GM19455 (cell line): ENCODE data around the gene DENND4A.

ENCODE experiments used
- ATAC-seq: cut with Tn5 transposase; IDR thresholded peaks from one replicate; pipeline ENCODE4 v1.9.1; 2021; ENCODE audit not compliant: unreplicated experiment

The DENND4A gene

GRCh38 chr15:65792138-65792987 is at the start of gene DENND4A:
Gene DENND4A (minus strand): TSS chr15:65792293. CDS start chr15:65756450, 35,843 bp downstream.
- peak; percentile 78 for ATAC-seq

GRCh38 chr15:65841121-65841930 is 49.2 kb upstream of the DENND4A start:
- no peak for ATAC-seq

DNA sequence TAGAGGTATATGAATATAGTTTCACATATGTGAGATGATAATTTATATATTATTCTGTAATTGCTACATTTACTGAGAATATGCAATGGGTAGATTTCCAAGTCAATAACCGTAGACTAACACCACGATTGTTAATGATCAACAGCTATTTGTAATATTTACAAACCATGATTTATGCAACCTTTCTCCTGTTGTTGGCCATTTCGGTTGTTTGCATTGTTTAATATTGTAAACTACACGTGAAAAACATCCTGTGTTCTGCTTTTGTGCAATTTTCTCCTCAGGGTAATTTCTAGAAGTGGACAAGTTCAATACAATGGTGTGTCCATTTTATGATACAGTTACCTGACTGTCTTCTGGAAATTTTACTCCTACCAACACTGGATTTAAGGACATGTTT is 47.9 kb upstream of the DENND4A start:
- no peak for ATAC-seq

DNA sequence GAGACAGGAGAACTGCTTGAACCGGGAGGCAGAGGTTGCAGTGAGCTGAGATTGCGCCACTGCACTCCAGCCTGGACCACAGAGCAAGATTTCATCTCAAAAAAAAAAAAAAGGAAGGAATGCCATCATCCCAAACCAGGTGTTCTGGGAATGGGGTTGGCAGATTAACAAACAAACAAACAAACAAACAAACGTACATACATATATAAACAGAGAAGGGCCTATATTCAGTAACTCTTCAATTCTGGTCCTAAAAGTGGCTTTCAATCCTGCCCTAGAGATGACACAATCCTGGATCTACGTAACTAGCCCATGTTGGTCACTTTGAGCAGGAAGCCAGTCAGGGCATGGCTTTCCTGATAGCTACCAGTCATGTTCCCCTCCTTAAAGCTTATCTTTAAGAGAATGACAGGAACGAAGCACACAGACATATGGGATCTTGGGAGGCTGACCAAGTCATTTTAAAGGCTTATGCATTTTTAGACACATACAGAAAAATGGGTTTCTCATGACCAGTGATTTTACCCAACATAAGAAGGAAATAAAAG is 47.3 kb upstream of the DENND4A start:
- ATAC-seq, result no peak

GRCh38 chr15:65837301-65838294 is 45.5 kb upstream of the DENND4A start:
- ATAC-seq, result no peak

DNA sequence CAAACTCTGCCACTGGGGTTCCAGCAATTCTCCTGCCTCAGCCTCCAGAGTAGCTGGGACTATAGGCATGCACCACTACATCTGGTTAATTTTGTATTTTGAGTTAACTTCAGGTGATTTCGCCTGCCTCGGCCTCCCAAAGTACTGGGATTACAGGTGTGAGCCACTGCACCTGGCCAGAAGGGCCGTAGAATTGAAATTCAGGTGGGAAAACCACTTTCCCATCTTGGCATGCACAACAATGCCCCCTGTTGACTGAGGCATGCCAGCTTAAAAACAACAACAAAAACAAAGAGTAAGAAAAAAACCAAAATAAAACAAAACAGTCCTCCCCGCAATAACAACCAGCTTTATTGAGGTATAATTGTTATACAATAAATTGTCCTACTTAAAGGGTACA is 44.6 kb upstream of the DENND4A start:
- ATAC-seq, result no peak

DNA sequence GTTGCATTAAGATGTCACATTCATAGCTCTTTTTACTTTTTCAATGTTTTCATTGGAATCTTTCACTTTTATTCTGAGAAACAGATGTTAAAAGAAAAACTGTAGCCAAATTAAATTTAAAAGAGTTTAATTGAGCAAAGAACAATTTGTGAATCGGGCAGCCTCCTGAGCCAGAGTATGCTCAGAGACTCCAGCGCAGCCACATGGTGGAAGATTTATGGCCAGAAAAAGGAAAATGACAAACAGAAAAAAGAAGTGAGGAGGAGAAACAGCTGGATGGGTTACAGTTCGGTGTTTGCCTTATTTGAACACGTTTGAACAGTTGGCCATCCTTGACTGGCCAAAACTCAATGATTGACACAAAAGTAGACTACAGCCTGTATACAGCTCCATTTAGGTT is 43.4 kb upstream of the DENND4A start:
- no peak for ATAC-seq

DNA sequence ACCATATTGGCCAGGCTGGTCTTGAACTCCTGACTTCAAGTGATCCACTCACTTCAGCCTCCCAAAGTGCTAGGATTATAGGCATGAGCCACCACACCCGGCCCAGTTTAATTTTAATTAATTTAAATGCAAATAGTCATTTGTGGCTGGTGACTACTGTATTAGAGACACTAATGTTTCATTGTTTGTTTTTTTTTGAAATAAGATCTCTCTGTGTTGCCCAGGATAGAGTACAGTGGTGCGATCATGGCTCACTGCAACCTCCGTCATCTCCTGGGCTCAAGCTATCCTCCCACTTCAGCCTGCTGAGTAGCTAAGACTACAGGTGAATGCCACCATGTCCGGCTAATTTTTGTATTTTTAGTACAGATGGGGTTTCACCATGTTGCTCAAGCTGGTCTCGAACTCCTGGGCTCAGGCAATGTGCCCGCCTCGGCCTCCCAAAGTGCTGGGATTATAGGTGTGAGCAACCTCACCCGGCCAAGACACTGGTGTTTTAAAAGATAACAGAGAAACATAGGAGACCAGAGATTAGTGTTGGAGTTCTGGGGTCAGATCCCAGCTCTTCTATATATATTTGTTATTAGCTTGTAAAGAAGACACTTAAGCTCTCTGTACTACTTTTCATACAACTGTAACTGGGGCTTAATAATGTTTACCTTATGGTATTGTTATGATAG is 42.6 kb upstream of the DENND4A start:
- ATAC-seq, result no peak

DNA sequence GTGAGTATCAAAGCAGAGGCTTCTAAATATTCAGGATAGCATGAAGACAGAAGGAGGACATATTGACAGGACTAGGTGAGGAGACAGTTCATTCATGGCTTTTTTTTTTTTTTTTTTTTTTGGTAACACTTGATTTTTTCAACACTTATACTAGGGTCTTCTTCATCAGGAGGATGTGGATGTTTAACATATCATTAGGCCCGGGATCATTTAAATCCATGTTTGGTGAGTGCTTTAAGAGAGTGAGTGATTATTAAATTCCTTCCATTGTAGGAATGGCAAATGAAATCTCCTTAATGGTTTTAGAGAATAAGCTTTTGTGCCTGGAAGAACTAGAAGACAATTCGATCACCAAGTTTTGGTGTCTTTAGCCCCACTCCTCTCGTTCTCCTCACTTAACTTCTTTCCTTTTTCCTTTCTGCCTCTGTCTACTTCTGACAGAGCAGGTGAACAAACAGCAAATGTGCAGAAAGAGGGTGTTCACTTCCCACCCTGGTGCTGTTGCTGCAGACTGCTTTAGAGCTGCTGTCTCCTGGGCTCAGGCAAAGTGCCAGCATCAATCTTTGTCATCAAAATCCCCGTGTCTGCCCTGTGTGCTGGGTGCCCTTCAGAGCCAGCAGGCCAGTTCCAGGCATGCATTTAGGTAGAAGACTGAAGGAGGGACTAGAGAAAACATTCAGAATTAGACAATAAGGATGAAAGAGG is 41.6 kb upstream of the DENND4A start:
- ATAC-seq, result no peak

- no peak for ATAC-seq
These were observed 40.7 kb upstream of the DENND4A start for GRCh38 chr15:65832549-65833364.

- ATAC-seq, result no peak
These were observed 37.2 kb upstream of the DENND4A start for GRCh38 chr15:65829130-65829764.

GRCh38 chr15:65828585-65828984 is 36.5 kb upstream of the DENND4A start:
- ATAC-seq, result no peak

- ATAC-seq, result no peak
These were observed 35.0 kb upstream of the DENND4A start for GRCh38 chr15:65827065-65827464.

DNA sequence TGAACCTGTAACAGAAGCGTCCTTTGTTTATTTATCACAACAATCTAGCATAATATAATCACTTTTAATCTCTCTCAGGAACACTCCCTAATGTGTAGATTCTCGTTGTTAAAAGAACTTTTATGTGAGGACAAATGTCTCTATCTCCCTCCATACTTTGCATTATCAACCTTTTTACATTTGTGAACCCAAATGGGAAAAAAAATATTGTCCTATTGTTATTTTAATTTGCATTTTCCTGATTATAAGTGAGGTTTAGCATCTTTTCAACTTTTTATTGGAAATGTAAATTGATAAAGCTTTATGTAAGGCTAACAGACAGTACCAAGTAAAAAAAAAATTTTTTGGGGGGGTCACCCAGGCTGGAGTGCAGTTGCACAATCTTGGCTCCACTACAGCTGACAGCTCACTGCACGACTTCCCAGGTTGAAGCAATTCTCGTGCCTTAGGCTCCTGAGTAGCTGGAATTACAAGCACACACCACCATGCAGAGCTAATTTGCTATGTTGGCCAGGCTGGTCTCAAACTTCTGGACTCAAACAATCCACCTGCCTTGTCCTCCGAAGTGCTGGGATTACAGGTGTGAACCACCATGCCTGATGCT is 33.0 kb upstream of the DENND4A start:
- ATAC-seq, result no peak

DNA sequence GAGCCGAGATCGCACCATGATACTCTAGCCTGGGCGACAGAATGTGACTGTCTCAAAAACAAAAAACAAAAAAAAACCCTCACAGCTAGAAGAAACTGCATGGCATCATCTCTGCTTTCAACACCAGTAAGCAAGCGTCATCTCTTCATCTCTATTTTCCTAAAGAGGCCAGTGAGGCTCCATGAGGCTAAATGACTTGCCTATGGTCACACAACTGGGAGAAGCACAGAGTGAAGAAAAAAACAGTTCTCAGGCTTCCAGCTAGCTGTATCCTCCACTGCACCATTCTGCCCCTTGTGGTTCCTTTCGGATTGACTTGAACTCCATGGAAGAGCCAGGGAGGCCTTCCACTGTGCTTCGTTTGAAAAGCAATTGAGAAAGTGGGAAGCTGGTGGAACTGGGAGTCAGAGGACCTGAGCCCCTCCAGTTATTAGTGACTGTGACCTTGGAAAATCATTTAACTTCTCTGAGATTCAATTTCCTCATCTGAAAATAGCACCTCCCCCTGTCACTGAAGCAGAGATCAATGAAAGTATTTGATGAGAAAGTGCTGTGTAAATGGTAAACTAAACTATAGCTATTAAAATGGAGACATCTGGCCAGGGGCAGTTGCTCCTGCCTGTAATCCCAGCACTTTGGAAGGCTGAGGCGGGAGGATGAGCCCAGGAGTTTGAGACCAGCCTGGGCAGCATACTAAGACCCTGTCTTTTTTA is 32.1 kb upstream of the DENND4A start:
- no peak for ATAC-seq

- no peak for ATAC-seq
These were observed 30.2 kb upstream of the DENND4A start for GRCh38 chr15:65822316-65822715.

GRCh38 chr15:65821070-65821469 is 29.0 kb upstream of the DENND4A start:
- no peak for ATAC-seq
